Tibial nerve (tissue), 4 donors: ENCODE measurements around the gene ACKR4. TPM values are rescaled to one million over a fixed set of nuclear protein-coding genes. Genes with fewer than 3 reads are reported as not detected.
"Not testable (repeated sequence)": the region's sequence is repeated elsewhere in the genome, so short reads cannot be mapped to it uniquely, and the experiment has no call there.

Experiments
- DNase-seq, 2 donors: peaks; one replicate each; pipeline ENCODE4 v3.0.0-alpha.2; 2019; ENCODE audit warnings: low spot score in 2 of 2
- H3K27ac ChIP-seq, 4 donors: fragments of 200-600 bp; sonication (generic) in 3 of 4; one replicate each; pipeline ENCODE4 v1.5.1; 2017 to 2019; ENCODE audit warnings: mild to moderate bottlenecking in 1 of 4
- H3K27me3 ChIP-seq, 2 donors: fragments of 200-600 bp; sonication (generic) in 1 of 2; one replicate each; pipeline versions ENCODE4 v1.5.1 to v1.6.0; 2017 to 2019
- H3K36me3 ChIP-seq, 3 donors: fragments of 200-600 bp; sonication (generic); one replicate each; pipeline ENCODE4 v1.5.1; 2018 to 2019
- H3K4me1 ChIP-seq, 4 donors: fragments of 200-600 bp; sonication (generic) in 3 of 4; one replicate each; pipeline ENCODE4 v1.5.1; 2017 to 2019
- H3K4me3 ChIP-seq, 4 donors: fragments of 200-600 bp; sonication (generic) in 3 of 4; one replicate each; pipeline ENCODE4 v1.5.1; 2017 to 2019; ENCODE audit warnings: mild to moderate bottlenecking in 1 of 4, moderate library complexity in 1 of 4
- H3K9me3 ChIP-seq, 4 donors: fragments of 200-600 bp; sonication (generic) in 3 of 4; one replicate each; pipeline ENCODE4 v1.5.1; 2017 to 2019
- EP300 ChIP-seq, 2 donors: sonication (generic); formaldehyde crosslinking; IDR thresholded peaks; one replicate each; pipeline ENCODE4 v1.6.1; 2017; ENCODE audit warnings: antibody characterized with exemption in 2 of 2, mild to moderate bottlenecking in 1 of 2
- POLR2A ChIP-seq, 2 donors: fragments of 450-650 bp; IDR thresholded peaks; one replicate each; pipeline ENCODE4 v1.6.1; 2017; ENCODE audit warnings: antibody characterized with exemption in 2 of 2, mild to moderate bottlenecking in 2 of 2, moderate library complexity in 2 of 2
- WGBS, 2 donors: methylation state at CpG; one replicate each; pipeline ENCODE4 v1.1.5; 2018; 5-methylcytosine and 5-hydroxymethylcytosine counted together
- total RNA-seq, 4 donors: library from RNA; depleted of rRNA; stranded (reverse); fragments of >200 nt; gene quantifications; one replicate each; pipeline ENCODE4 v1.1.0, GENCODE V29; 2016
- TF ChIP-seq, protein P1 (sequence below), 5 experiments: fragments of 200-600 bp in 3 of 5; fragments of 450-650 bp in 2 of 5; sonication (generic) in 3 of 5; IDR thresholded peaks; one replicate each; pipeline ENCODE4 v1.5.1; 2016 to 2019; ENCODE audit warnings: antibody characterized with exemption in 5 of 5, mild to moderate bottlenecking in 3 of 5, moderate library complexity in 2 of 5

The ACKR4 gene
- total RNA-seq, 4 donors from 2014 or later: 0.22 to 1.0 (median 0.59) TPM; not detected in 1

DNA sequence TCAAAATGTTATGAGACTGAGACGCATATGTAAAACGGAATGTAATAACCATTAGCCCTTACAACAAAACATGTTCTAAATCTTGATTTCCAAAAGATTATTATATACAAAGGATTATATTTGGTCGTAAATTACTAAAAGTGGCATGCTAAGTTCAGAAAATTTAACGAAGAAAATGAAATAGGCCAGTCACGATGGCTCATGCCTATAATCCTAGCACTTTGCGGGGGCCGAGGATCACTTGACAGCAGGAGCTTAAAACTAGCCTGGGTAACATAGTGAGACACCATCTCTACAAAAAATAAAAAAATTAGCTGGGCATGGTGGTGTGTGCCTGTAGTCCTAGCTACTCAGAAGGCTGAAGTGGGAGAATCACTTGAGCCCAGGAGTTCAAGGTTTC, 33.5 kb downstream of the ACKR4 start:
- DNase-seq: no peak
- 85 to 89% methylated on average over 7 of the region's 7 CpGs for WGBS, 2 donors
- H3K27ac ChIP-seq: no peak overlapping the region
- no peaks in the 10 kb centered on the region for H3K4me1 ChIP-seq
- H3K4me3 ChIP-seq: no peak overlapping the region
- no peaks in the 10 kb centered on the region for H3K27me3 ChIP-seq
- no peak for TF ChIP-seq EP300 (IDR thresholded peaks at IDR 0.05)
- peaks cover 0 to 45% (median 6%) of the 10 kb centered on the region in 3 donors for H3K36me3 ChIP-seq
- no peaks in the 10 kb centered on the region for H3K9me3 ChIP-seq

DNA sequence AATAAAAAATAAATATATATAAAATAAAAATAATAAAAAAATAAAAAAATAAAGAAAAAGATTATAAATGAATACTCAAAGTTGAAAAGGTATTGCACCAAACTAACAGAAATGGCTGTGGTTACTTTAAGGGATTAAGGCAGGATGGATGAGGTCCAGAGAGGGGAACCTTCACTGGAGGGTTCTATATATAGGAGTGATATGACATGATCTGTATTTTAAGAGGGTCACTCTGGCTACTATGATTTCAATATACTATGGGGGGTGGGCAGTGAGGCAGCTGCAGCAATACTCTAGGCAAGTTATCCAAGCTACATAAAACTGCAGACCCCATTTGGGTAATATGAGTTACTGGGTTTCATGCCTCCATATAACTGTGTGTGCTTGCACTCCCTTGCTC, 38.0 kb downstream of the ACKR4 start:
- H3K36me3 ChIP-seq: peaks cover 0 to 53% (median 0%) of the 10 kb centered on the region in 3 donors
- DNase-seq: no peak
- TF ChIP-seq, protein P1, sequence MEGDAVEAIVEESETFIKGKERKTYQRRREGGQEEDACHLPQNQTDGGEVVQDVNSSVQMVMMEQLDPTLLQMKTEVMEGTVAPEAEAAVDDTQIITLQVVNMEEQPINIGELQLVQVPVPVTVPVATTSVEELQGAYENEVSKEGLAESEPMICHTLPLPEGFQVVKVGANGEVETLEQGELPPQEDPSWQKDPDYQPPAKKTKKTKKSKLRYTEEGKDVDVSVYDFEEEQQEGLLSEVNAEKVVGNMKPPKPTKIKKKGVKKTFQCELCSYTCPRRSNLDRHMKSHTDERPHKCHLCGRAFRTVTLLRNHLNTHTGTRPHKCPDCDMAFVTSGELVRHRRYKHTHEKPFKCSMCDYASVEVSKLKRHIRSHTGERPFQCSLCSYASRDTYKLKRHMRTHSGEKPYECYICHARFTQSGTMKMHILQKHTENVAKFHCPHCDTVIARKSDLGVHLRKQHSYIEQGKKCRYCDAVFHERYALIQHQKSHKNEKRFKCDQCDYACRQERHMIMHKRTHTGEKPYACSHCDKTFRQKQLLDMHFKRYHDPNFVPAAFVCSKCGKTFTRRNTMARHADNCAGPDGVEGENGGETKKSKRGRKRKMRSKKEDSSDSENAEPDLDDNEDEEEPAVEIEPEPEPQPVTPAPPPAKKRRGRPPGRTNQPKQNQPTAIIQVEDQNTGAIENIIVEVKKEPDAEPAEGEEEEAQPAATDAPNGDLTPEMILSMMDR (IDR thresholded peaks at IDR 0.05): no peak
- TF ChIP-seq EP300 (IDR thresholded peaks at IDR 0.05) (no peak), POLR2A (IDR thresholded peaks at IDR 0.05) (no peak)
- H3K27me3 ChIP-seq: no peaks in the 10 kb centered on the region
- H3K9me3 ChIP-seq: no peaks in the 10 kb centered on the region
- no peaks in the 10 kb centered on the region for H3K4me1 ChIP-seq
- H3K27ac ChIP-seq: no peak overlapping the region
- H3K4me3 ChIP-seq: no peak overlapping the region

DNA sequence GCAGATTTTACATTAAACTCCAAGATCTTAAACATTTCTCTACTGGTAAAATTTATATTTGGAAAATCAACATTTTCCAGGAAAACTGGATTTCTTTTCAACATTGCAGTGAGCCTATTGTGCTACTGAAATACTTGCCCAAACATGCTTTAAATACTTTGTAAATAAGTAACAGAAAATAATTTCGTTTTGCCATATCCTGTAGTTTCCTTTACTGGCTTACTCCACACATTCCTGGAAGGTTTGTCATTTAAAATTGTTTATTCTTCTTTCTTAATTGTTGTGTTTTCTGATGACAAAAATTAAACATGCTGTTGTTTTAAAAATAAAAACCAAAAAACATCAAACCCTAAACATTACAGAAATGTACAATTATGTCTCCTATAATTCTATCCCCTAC, 40.5 kb downstream of the ACKR4 start:
- TF ChIP-seq POLR2A (IDR thresholded peaks at IDR 0.05) (no peak), EP300 (IDR thresholded peaks at IDR 0.05) (no peak)
- TF ChIP-seq, protein P1 (IDR thresholded peaks at IDR 0.05): no peak
- DNase-seq: no peak
- H3K4me1 ChIP-seq: no peaks in the 10 kb centered on the region
- no peaks in the 10 kb centered on the region for H3K9me3 ChIP-seq
- H3K27ac ChIP-seq: no peak overlapping the region
- no peak overlapping the region for H3K4me3 ChIP-seq
- no peaks in the 10 kb centered on the region for H3K27me3 ChIP-seq
- 40 to 53% methylated on average over 1 of the region's 1 CpG for WGBS, 2 donors
- peaks cover 0 to 67% (median 0%) of the 10 kb centered on the region in 3 donors for H3K36me3 ChIP-seq

DNA sequence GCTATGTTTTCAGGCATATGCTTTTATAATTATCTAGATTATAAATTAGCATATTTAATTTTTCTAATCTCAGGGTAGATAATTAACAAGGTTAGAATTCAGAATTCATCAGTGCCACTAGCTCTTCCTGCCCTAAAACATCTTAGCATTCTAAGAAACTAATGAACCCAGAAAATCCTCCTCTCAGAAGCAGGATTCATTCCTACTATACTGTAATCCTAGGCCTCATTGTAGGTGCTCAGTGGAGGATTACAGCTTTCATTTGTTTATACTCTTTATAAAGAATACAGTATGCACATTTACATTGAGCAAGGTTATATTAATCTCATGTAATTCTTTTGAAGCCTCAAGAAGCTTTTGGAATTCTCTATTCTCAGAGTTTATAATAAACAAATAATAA, 41.6 kb downstream of the ACKR4 start:
- H3K27me3 ChIP-seq: no peaks in the 10 kb centered on the region
- TF ChIP-seq, protein P1 (IDR thresholded peaks at IDR 0.05): no peak
- TF ChIP-seq EP300 (IDR thresholded peaks at IDR 0.05) (no peak), POLR2A (IDR thresholded peaks at IDR 0.05) (no peak)
- H3K27ac ChIP-seq: no peak overlapping the region
- peaks cover 0 to 71% (median 0%) of the 10 kb centered on the region in 3 donors for H3K36me3 ChIP-seq
- no peak overlapping the region for H3K4me3 ChIP-seq
- no peaks in the 10 kb centered on the region for H3K4me1 ChIP-seq
- DNase-seq: no peak
- no peaks in the 10 kb centered on the region for H3K9me3 ChIP-seq

DNA sequence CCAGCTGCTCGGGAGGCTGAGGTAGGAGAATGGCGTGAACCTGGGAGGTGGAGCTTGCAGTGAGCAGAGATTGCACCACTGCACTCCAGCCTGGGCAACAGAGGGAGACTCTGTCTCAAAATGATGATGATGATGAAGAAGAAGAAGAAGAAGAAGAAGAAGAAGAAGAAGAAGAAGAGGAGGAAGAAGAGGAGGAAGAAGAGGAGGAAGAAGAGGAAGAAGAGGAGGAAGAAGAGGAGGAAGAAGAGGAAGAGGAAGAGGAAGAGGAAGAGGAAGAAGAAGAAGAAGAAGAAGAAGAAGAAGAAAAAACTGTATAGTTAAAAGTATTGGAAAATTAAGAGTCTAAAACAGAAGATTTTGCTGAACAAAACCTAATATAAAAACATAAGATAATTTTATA, 44.4 kb downstream of the ACKR4 start:
- not testable (repeated sequence) for H3K27me3 ChIP-seq, H3K9me3 ChIP-seq, H3K27ac ChIP-seq, DNase-seq, H3K4me3 ChIP-seq, H3K4me1 ChIP-seq
- WGBS, 2 donors: 91 to 92% methylated on average over 2 of the region's 2 CpGs
- H3K36me3 ChIP-seq: peaks cover 0 to 54% (median 0%) of the 10 kb centered on the region in 3 donors

DNA sequence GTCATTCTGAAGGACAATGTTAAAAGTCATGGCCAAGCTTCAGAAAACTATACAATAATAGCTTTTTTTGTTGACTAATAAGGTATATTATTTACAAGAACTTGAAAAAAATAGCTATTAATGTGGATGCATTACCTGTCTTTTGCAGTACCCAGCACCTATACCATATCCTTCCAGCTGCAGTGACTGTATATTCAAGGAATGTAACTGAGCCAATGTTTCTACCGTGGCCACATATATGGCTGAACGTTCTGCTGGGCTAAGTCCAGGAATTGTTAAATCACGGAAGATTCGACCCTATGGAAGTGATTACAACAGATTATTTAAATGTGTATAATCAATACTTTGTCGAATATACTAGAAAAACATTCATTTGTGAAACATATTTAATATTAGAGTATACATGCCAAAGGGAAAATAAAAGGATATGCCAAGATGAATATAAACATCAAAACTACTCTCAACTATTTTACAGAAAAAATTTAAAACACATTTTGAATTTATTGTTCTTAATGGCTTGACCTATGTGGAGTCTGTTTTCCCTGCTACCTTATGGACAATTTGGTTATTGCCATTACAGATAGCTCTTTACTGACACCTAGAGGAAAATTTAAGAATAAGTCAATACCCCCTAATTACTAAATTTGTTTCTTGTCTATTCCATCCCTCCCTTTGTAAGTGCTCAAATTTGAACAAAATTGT, 44.9 kb downstream of the ACKR4 start:
- Histone ChIP-seq H3K27ac (no peak overlapping the region), H3K27me3 (no peaks in the 10 kb centered on the region), H3K9me3 (no peaks in the 10 kb centered on the region), H3K4me3 (no peak overlapping the region), H3K36me3 (peaks cover 0 to 49% (median 0%) of the 10 kb centered on the region in 3 donors), H3K4me1 (no peaks in the 10 kb centered on the region)
- WGBS, 2 donors: 66 to 74% methylated on average over 5 of the region's 5 CpGs
- TF ChIP-seq EP300 (IDR thresholded peaks at IDR 0.05) (no peak), POLR2A (IDR thresholded peaks at IDR 0.05) (no peak)
- TF ChIP-seq, protein P1 (IDR thresholded peaks at IDR 0.05): peak; percentile 60 to 78 (median 69)
- DNase-seq: no peak
